NT2/D1 (cell line): Measurements from ENCODE around the gene CAMK2D.

ENCODE experiments used
- DNase-seq: peaks from one replicate; pipeline ENCODE4 v3.0.0-alpha.2; 2011; ENCODE audit warnings: low read depth, low spot score
- H3K27me3 ChIP-seq: 2 replicates; pipeline ENCODE4 v1.6.0; 2011; ENCODE audit warnings: mild to moderate bottlenecking; ENCODE audit not compliant: insufficient read length, insufficient read depth
- H3K36me3 ChIP-seq: 2 replicates; pipeline ENCODE4 v1.6.1; 2011; ENCODE audit warnings: mild to moderate bottlenecking, low read length, mixed read lengths; ENCODE audit not compliant: insufficient read depth, insufficient read length
- H3K4me1 ChIP-seq: 2 replicates; pipeline ENCODE4 v1.5.1; 2011; ENCODE audit not compliant: insufficient read depth, insufficient read length
- H3K4me3 ChIP-seq: 2 replicates; pipeline ENCODE4 v1.5.1; 2011; ENCODE audit warnings: low read depth; ENCODE audit not compliant: insufficient read length
- H3K9ac ChIP-seq: 2 replicates; pipeline ENCODE4 v1.6.0; 2011; ENCODE audit warnings: low read depth; ENCODE audit not compliant: insufficient read length
- H3K9me3 ChIP-seq: 2 replicates; pipeline ENCODE4 v1.5.1; 2011; ENCODE audit warnings: mild to moderate bottlenecking, low read length; ENCODE audit not compliant: insufficient read depth
- SUZ12 ChIP-seq: IDR thresholded peaks from 2 replicates; pipeline ENCODE4 v1.6.1; 2011; ENCODE audit not compliant: insufficient read length, insufficient read depth; ENCODE audit errors: extremely low read depth
- YY1 ChIP-seq: IDR thresholded peaks from 2 replicates; pipeline ENCODE4 v1.6.1; 2011; ENCODE audit not compliant: insufficient read length, insufficient read depth
- ZNF274 ChIP-seq: IDR thresholded peaks from 2 replicates; pipeline ENCODE4 v1.6.1; 2011; ENCODE audit warnings: mild to moderate bottlenecking, low read depth, low read length

The CAMK2D gene

DNA sequence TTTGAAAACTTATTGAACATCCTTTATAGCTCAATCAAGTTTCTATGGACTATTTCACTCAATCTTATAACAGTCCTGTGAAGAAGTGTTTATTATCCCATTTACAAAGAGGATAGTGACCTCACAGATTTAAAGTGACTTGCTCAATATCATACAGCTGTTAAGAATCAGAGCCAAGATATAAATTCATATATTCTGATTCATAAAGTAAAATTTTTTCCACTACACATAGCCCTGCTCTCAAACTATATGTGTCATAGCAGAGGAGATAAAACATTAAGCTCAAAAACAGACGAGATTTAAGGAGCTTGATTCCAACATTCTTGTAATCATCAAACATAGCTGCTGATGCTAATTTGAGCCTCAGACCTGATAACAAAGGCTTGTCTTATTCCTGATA, 226.8 kb downstream of the CAMK2D start:
- Histone ChIP-seq H3K27me3 (no peaks in the 10 kb centered on the region), H3K36me3 (no peaks in the 10 kb centered on the region), H3K4me1 (no peaks in the 10 kb centered on the region), H3K4me3 (no peak overlapping the region), H3K9ac (no peak overlapping the region), H3K9me3 (no peaks in the 10 kb centered on the region)
- TF ChIP-seq YY1 (no peak), ZNF274 (no peak), SUZ12 (no peak)
- DNase-seq = no peak

- H3K4me1 ChIP-seq = no peaks in the 10 kb centered on the region
- TF ChIP-seq SUZ12 (no peak), ZNF274 (no peak), YY1 (no peak)
- no peaks in the 10 kb centered on the region for H3K36me3 ChIP-seq
- DNase-seq = no peak
- no peak overlapping the region for H3K4me3 ChIP-seq
- no peak overlapping the region for H3K9ac ChIP-seq
- no peaks in the 10 kb centered on the region for H3K9me3 ChIP-seq
- H3K27me3 ChIP-seq = no peaks in the 10 kb centered on the region
These were observed 230.0 kb downstream of the CAMK2D start for GRCh38 chr4:113531572-113531971.

DNA sequence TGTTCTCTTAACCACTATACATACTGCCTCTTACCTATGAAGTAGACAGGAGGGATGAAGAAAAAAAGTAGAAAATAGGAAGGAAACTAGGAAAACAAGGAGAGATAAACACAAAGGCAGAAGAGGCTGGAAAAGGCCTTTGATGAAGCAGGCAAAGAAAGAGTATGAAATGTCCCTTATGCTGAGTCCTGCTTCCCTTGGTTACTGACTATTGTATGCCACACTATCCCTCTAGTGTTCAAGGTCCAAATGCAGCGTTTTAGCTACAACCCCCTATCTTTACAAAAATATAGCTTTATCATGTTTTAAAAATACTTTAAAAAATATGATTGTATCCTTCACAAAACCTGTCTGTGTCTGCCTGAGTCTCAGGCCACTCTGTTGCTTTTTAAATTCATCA, 233.1 kb downstream of the CAMK2D start:
- no peaks in the 10 kb centered on the region for H3K4me1 ChIP-seq

GRCh38 chr4:113525521-113525920, 236.0 kb downstream of the CAMK2D start:
- TF ChIP-seq YY1 = no peak
- TF ChIP-seq SUZ12 = no peak
- no peak for TF ChIP-seq ZNF274
- DNase-seq = no peak
- no peak overlapping the region for H3K9ac ChIP-seq
- H3K4me1 ChIP-seq = no peaks in the 10 kb centered on the region
- no peak overlapping the region for H3K4me3 ChIP-seq
- no peaks in the 10 kb centered on the region for H3K9me3 ChIP-seq
- H3K27me3 ChIP-seq = no peaks in the 10 kb centered on the region
- peaks cover 2% of the 10 kb centered on the region for H3K36me3 ChIP-seq

More for the DNA sequence above, 233.1 kb downstream of the CAMK2D start:
- Histone ChIP-seq H3K9ac (no peak overlapping the region), H3K9me3 (no peaks in the 10 kb centered on the region), H3K36me3 (peaks cover 2% of the 10 kb centered on the region), H3K27me3 (no peaks in the 10 kb centered on the region), H3K4me3 (no peak overlapping the region)
- DNase-seq = no peak
- TF ChIP-seq ZNF274 (no peak), SUZ12 (no peak), YY1 (no peak)

- Histone ChIP-seq H3K9ac (no peak overlapping the region), H3K4me1 (no peaks in the 10 kb centered on the region), H3K27me3 (no peaks in the 10 kb centered on the region), H3K36me3 (peaks cover 2% of the 10 kb centered on the region), H3K9me3 (no peaks in the 10 kb centered on the region), H3K4me3 (no peak overlapping the region)
- DNase-seq = no peak
- TF ChIP-seq SUZ12 = no peak
- TF ChIP-seq YY1 = no peak
- no peak for TF ChIP-seq ZNF274
These were observed 236.9 kb downstream of the CAMK2D start for GRCh38 chr4:113524505-113525186.

GRCh38 chr4:113524096-113524495, 237.4 kb downstream of the CAMK2D start:
- no peaks in the 10 kb centered on the region for H3K27me3 ChIP-seq
- peaks cover 2% of the 10 kb centered on the region for H3K36me3 ChIP-seq
- no peaks in the 10 kb centered on the region for H3K9me3 ChIP-seq
- H3K4me3 ChIP-seq = no peak overlapping the region
- TF ChIP-seq YY1 (no peak), SUZ12 (no peak), ZNF274 (no peak)
- DNase-seq = no peak
- H3K4me1 ChIP-seq = no peaks in the 10 kb centered on the region
- H3K9ac ChIP-seq = no peak overlapping the region

DNA sequence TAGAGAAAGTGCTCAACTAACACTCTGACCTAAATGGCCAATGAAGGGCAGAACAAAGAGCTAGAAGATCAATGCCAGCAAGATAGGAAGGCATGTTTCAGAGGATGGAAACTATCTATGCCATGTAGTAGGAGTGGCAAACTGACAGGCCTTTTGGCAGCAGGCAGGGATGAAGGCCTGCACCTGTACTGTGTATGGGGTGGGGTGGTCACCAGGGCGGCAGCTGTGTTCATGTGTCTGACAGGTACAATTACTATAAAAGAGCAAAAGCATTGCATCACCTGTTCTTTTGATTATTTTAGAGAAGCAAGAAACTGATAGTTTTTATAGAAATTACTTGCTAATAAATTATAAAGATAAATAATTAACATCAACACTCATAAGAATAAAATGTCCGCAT, 239.1 kb downstream of the CAMK2D start:
- Histone ChIP-seq H3K4me1 (no peaks in the 10 kb centered on the region), H3K27me3 (no peaks in the 10 kb centered on the region), H3K9me3 (no peaks in the 10 kb centered on the region), H3K4me3 (no peak overlapping the region), H3K9ac (no peak overlapping the region), H3K36me3 (peaks cover 2% of the 10 kb centered on the region)
- DNase-seq = no peak
- no peak for TF ChIP-seq ZNF274
- TF ChIP-seq YY1 = no peak
- no peak for TF ChIP-seq SUZ12

GRCh38 chr4:113513382-113513781, 248.2 kb downstream of the CAMK2D start:
- H3K9ac ChIP-seq = no peak overlapping the region
- no peak for DNase-seq
- no peak for TF ChIP-seq SUZ12
- TF ChIP-seq ZNF274 = no peak
- no peak for TF ChIP-seq YY1
- H3K36me3 ChIP-seq = peaks cover 18% of the 10 kb centered on the region
- no peaks in the 10 kb centered on the region for H3K4me1 ChIP-seq
- no peaks in the 10 kb centered on the region for H3K9me3 ChIP-seq
- no peak overlapping the region for H3K4me3 ChIP-seq
- H3K27me3 ChIP-seq = no peaks in the 10 kb centered on the region
